Measurements from ENCODE around the gene NRAP. TPM values are rescaled to one million over a fixed set of nuclear protein-coding genes. Genes with fewer than 3 reads are reported as not detected.

NRAP gene
- total RNA-seq, 1 donor from 2014 or later: not detected

GRCh38 chr10:113576852-113577251 is 87.0 kb downstream of the NRAP start:
- Mint-ChIP-seq H3K36me3 (ENCODE audit: low read depth, unreplicated experiment) (no peaks in the 10 kb centered on the region), H3K27me3 (ENCODE audit: unreplicated experiment) (peaks cover 2% of the 10 kb centered on the region), H3K4me3 (ENCODE audit: unreplicated experiment) (no peak overlapping the region), H3K4me1 (ENCODE audit: unreplicated experiment) (no peaks in the 10 kb centered on the region), H3K27ac (ENCODE audit: unreplicated experiment) (no peak overlapping the region), H3K9me3 (ENCODE audit: unreplicated experiment) (no peaks in the 10 kb centered on the region)
- peak; percentile 60 for DNase-seq (ENCODE audit: low spot score)
- TF ChIP-seq CTCF (IDR thresholded peaks at IDR 0.05; ENCODE audit: unreplicated experiment): no peak

- peaks cover 2% of the 10 kb centered on the region for H3K27me3 Mint-ChIP-seq (ENCODE audit: unreplicated experiment)
- no peak overlapping the region for H3K4me3 Mint-ChIP-seq (ENCODE audit: unreplicated experiment)
- H3K27ac Mint-ChIP-seq (ENCODE audit: unreplicated experiment): no peak overlapping the region
- H3K4me1 Mint-ChIP-seq (ENCODE audit: unreplicated experiment): no peaks in the 10 kb centered on the region
- no peak for TF ChIP-seq CTCF (IDR thresholded peaks at IDR 0.05; ENCODE audit: unreplicated experiment)
- DNase-seq (ENCODE audit: low spot score): no peak
- no peaks in the 10 kb centered on the region for H3K9me3 Mint-ChIP-seq (ENCODE audit: unreplicated experiment)
- H3K36me3 Mint-ChIP-seq (ENCODE audit: low read depth, unreplicated experiment): no peaks in the 10 kb centered on the region
Observed at GRCh38 chr10:113573368-113573767, 90.5 kb downstream of the NRAP start.

- Mint-ChIP-seq H3K27ac (ENCODE audit: unreplicated experiment) (no peak overlapping the region), H3K4me3 (ENCODE audit: unreplicated experiment) (no peak overlapping the region), H3K4me1 (ENCODE audit: unreplicated experiment) (no peaks in the 10 kb centered on the region), H3K27me3 (ENCODE audit: unreplicated experiment) (peaks cover 2% of the 10 kb centered on the region), H3K36me3 (ENCODE audit: low read depth, unreplicated experiment) (no peaks in the 10 kb centered on the region), H3K9me3 (ENCODE audit: unreplicated experiment) (no peaks in the 10 kb centered on the region)
- TF ChIP-seq CTCF (IDR thresholded peaks at IDR 0.05; ENCODE audit: unreplicated experiment): no peak
- no peak for DNase-seq (ENCODE audit: low spot score)
Observed at GRCh38 chr10:113572520-113573290, 91.1 kb downstream of the NRAP start.

GRCh38 chr10:113569576-113569975 is 94.3 kb downstream of the NRAP start:
- no peak for TF ChIP-seq CTCF (IDR thresholded peaks at IDR 0.05; ENCODE audit: unreplicated experiment)
- Mint-ChIP-seq H3K36me3 (ENCODE audit: low read depth, unreplicated experiment) (no peaks in the 10 kb centered on the region), H3K27me3 (ENCODE audit: unreplicated experiment) (peaks cover 4% of the 10 kb centered on the region), H3K4me1 (ENCODE audit: unreplicated experiment) (no peaks in the 10 kb centered on the region), H3K27ac (ENCODE audit: unreplicated experiment) (no peak overlapping the region), H3K4me3 (ENCODE audit: unreplicated experiment) (no peak overlapping the region), H3K9me3 (ENCODE audit: unreplicated experiment) (no peaks in the 10 kb centered on the region)
- no peak for DNase-seq (ENCODE audit: low spot score)

- Mint-ChIP-seq H3K27me3 (ENCODE audit: unreplicated experiment) (peaks cover 2% of the 10 kb centered on the region), H3K4me1 (ENCODE audit: unreplicated experiment) (no peaks in the 10 kb centered on the region), H3K36me3 (ENCODE audit: low read depth, unreplicated experiment) (no peaks in the 10 kb centered on the region), H3K4me3 (ENCODE audit: unreplicated experiment) (no peak overlapping the region), H3K9me3 (ENCODE audit: unreplicated experiment) (no peaks in the 10 kb centered on the region), H3K27ac (ENCODE audit: unreplicated experiment) (no peak overlapping the region)
- no peak for TF ChIP-seq CTCF (IDR thresholded peaks at IDR 0.05; ENCODE audit: unreplicated experiment)
- DNase-seq (ENCODE audit: low spot score): no peak
Observed at GRCh38 chr10:113566888-113567287, 97.0 kb downstream of the NRAP start.
